GM19463 (cell line): ENCODE results near the gene ACKR3.

Source experiments
- ATAC-seq: cut with Tn5 transposase; IDR thresholded peaks from one replicate; pipeline ENCODE4 v1.9.1; 2021; ENCODE audit warnings: mild to moderate bottlenecking, moderate library complexity; ENCODE audit not compliant: unreplicated experiment

The ACKR3 gene

GRCh38 chr2:236606023-236606422 lies 36.4 kb downstream of the ACKR3 start:
- ATAC-seq: no peak

- ATAC-seq: no peak
These were observed 38.0 kb downstream of the ACKR3 start for GRCh38 chr2:236607471-236608187.

- no peak for ATAC-seq
These were observed 38.5 kb downstream of the ACKR3 start for GRCh38 chr2:236608188-236608525.

- no peak for ATAC-seq
These were observed 39.1 kb downstream of the ACKR3 start for GRCh38 chr2:236608710-236609109.

- no peak for ATAC-seq
These were observed 41.6 kb downstream of the ACKR3 start for GRCh38 chr2:236610991-236611821.

- no peak for ATAC-seq
These were observed 43.1 kb downstream of the ACKR3 start for GRCh38 chr2:236612737-236613136.

- ATAC-seq: no peak
These were observed 44.0 kb downstream of the ACKR3 start for GRCh38 chr2:236613612-236614011.

- no peak for ATAC-seq
These were observed 44.9 kb downstream of the ACKR3 start for GRCh38 chr2:236614551-236614950.

- no peak for ATAC-seq
These were observed 46.4 kb downstream of the ACKR3 start for GRCh38 chr2:236616031-236616430.

GRCh38 chr2:236616624-236617023 lies 47.0 kb downstream of the ACKR3 start:
- no peak for ATAC-seq

- ATAC-seq: no peak
These were observed 47.7 kb downstream of the ACKR3 start for GRCh38 chr2:236617221-236617737.

GRCh38 chr2:236617796-236618195 lies 48.2 kb downstream of the ACKR3 start:
- ATAC-seq: no peak

- no peak for ATAC-seq
These were observed 48.7 kb downstream of the ACKR3 start for GRCh38 chr2:236618370-236618769.

GRCh38 chr2:236619910-236620612 lies 50.4 kb downstream of the ACKR3 start:
- no peak for ATAC-seq

- ATAC-seq: no peak
These were observed 52.2 kb downstream of the ACKR3 start for GRCh38 chr2:236621786-236622185.

- no peak for ATAC-seq
These were observed 52.6 kb downstream of the ACKR3 start for GRCh38 chr2:236622201-236622600.

GRCh38 chr2:236622660-236623059 lies 53.0 kb downstream of the ACKR3 start:
- no peak for ATAC-seq

GRCh38 chr2:236623816-236624215 lies 54.2 kb downstream of the ACKR3 start:
- no peak for ATAC-seq

GRCh38 chr2:236625156-236625690 lies 55.6 kb downstream of the ACKR3 start:
- no peak for ATAC-seq

- ATAC-seq: no peak
These were observed 56.9 kb downstream of the ACKR3 start for GRCh38 chr2:236626391-236627150.

GRCh38 chr2:236627193-236627592 lies 57.6 kb downstream of the ACKR3 start:
- ATAC-seq: no peak
